KOPT-K1 (cell line): ENCODE data around the gene HCN3.
A peak's percentile ranks its signal among the peaks of the same experiment; 100 is the strongest.

ENCODE experiments used
- H3K27ac ChIP-seq: fragments of 200-600 bp; sonication (generic); 2 replicates; pipeline ENCODE4 v1.5.1; 2016; ENCODE audit warnings: antibody characterized with exemption, mild to moderate bottlenecking, low read depth, low read length; ENCODE audit not compliant: poor library complexity, severe bottlenecking
- H3K36me3 ChIP-seq: fragments of 200-600 bp; sonication (generic); 2 replicates; pipeline ENCODE4 v1.5.1; 2017; ENCODE audit warnings: antibody characterized with exemption, mild to moderate bottlenecking, low read length, moderate library complexity; ENCODE audit not compliant: insufficient read depth
- H3K9me3 ChIP-seq: fragments of 200-600 bp; sonication (generic); 2 replicates; pipeline ENCODE4 v1.5.1; 2017; ENCODE audit warnings: antibody characterized with exemption, low read length, mild to moderate bottlenecking; ENCODE audit not compliant: insufficient read depth, poor library complexity, severe bottlenecking

The HCN3 gene

GRCh38 chr1:155307247-155307740 is 30.0 kb downstream of the HCN3 start:
- Histone ChIP-seq H3K9me3 (no peaks in the 10 kb centered on the region), H3K36me3 (peaks cover 20% of the 10 kb centered on the region), H3K27ac (peak overlapping the region; percentile 96)

GRCh38 chr1:155308493-155309422 is 31.5 kb downstream of the HCN3 start, which contains the start of gene FDPS:
Gene FDPS, plus strand, starts transcription at chr1:155308866. Its CDS starts 924 bp downstream, at chr1:155309790.
- peaks cover 35% of the 10 kb centered on the region for H3K36me3 ChIP-seq
- no peaks in the 10 kb centered on the region for H3K9me3 ChIP-seq
- peak within 1 kb of the TSS; percentile 96 for H3K27ac ChIP-seq

DNA sequence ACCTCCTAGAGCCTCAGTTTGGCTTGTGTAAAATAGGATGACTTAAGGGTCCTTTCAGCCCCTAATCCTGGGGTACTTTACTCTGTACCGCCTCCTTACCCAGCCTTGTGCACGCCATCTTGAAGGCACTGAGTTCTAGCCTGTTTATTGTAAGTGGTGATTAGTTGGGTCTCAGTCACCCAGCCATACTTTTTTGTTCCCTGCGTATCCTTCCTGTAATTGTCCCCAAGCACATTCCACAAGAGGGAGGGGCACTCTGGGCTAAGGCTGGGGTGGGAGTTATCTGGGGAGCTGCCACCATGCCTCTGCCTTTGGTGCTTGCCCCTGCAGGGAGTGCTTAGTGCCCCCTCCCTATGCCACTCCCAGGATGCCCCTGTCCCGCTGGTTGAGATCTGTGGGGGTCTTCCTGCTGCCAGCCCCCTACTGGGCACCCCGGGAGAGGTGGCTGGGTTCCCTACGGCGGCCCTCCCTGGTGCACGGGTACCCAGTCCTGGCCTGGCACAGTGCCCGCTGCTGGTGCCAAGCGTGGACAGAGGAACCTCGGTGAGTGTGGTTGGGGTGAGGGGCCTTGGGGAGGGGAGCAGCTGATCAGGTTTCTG is 32.3 kb downstream of the HCN3 start:
- peaks cover 43% of the 10 kb centered on the region for H3K36me3 ChIP-seq
- H3K27ac ChIP-seq: peak overlapping the region; percentile 96
- H3K9me3 ChIP-seq: no peaks in the 10 kb centered on the region

GRCh38 chr1:155313261-155313660 is 36.0 kb downstream of the HCN3 start:
- Histone ChIP-seq H3K36me3 (peaks cover 76% of the 10 kb centered on the region), H3K27ac (no peak overlapping the region), H3K9me3 (no peaks in the 10 kb centered on the region)

DNA sequence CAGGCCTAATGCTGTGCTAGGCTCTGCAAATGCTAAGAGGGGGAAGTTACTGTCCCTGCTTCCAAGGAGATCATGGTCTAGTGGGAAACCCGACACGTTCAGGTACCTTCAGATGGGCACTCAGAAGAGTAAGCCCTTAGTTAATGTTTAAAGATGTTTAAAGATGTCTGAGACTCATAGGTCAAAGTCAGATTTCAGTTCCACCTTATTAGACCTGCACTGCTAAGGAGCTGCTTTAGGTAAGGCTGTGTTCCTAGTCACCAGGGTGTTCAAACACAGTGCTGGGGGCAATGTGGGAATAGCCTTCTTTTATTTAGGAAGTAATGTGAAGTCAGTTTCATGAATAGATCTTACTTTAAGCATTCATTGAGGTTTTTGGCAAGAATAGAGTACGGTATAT is 39.7 kb downstream of the HCN3 start:
- no peak overlapping the region for H3K27ac ChIP-seq
- H3K36me3 ChIP-seq: peaks cover 90% of the 10 kb centered on the region
- no peaks in the 10 kb centered on the region for H3K9me3 ChIP-seq

DNA sequence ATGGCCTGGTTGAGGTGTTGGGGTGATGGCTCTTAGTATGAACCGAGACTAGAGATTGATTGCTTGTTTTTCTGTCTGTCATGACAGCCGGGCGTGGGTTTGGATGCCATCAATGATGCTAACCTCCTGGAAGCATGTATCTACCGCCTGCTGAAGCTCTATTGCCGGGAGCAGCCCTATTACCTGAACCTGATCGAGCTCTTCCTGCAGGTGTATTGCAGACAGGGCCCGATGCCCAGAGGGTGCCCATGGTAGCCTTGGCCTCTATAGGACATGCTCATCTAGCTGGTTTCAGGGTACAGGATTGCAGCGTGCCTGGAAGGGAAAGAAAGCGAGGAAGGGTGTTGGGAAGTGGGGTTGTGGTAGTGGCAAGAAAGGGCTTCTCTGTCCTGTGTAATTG is 40.8 kb downstream of the HCN3 start:
- no peaks in the 10 kb centered on the region for H3K9me3 ChIP-seq
- H3K27ac ChIP-seq: no peak overlapping the region
- H3K36me3 ChIP-seq: peaks cover 78% of the 10 kb centered on the region

DNA sequence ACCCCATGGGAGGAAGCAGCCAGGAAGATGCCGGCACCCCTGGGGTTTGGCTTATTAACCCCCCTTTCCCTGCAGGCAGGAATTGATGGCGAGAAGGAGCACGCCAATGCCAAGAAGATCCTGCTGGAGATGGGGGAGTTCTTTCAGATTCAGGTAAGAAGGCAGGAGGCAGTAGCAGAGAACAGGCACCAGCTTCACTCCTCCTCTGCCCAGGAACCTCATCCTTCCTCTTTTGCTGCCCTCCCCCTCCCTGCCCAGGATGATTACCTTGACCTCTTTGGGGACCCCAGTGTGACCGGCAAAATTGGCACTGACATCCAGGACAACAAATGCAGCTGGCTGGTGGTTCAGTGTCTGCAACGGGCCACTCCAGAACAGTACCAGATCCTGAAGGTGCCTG is 42.3 kb downstream of the HCN3 start:
- Histone ChIP-seq H3K36me3 (peaks cover 63% of the 10 kb centered on the region), H3K27ac (no peak overlapping the region), H3K9me3 (no peaks in the 10 kb centered on the region)

- no peaks in the 10 kb centered on the region for H3K9me3 ChIP-seq
- peaks cover 56% of the 10 kb centered on the region for H3K36me3 ChIP-seq
- no peak overlapping the region for H3K27ac ChIP-seq
Observed at GRCh38 chr1:155320252-155320651, 43.0 kb downstream of the HCN3 start.

- no peak within 1 kb of the TSS for H3K27ac ChIP-seq
- peaks cover 53% of the 10 kb centered on the region for H3K36me3 ChIP-seq
- H3K9me3 ChIP-seq: no peaks in the 10 kb centered on the region
Observed at GRCh38 chr1:155320661-155321617, 43.7 kb downstream of the HCN3 start, which contains the start of gene RUSC1. Gene RUSC1, plus strand, starts transcription at chr1:155320894. Its CDS starts 880 bp downstream, at chr1:155321774.

DNA sequence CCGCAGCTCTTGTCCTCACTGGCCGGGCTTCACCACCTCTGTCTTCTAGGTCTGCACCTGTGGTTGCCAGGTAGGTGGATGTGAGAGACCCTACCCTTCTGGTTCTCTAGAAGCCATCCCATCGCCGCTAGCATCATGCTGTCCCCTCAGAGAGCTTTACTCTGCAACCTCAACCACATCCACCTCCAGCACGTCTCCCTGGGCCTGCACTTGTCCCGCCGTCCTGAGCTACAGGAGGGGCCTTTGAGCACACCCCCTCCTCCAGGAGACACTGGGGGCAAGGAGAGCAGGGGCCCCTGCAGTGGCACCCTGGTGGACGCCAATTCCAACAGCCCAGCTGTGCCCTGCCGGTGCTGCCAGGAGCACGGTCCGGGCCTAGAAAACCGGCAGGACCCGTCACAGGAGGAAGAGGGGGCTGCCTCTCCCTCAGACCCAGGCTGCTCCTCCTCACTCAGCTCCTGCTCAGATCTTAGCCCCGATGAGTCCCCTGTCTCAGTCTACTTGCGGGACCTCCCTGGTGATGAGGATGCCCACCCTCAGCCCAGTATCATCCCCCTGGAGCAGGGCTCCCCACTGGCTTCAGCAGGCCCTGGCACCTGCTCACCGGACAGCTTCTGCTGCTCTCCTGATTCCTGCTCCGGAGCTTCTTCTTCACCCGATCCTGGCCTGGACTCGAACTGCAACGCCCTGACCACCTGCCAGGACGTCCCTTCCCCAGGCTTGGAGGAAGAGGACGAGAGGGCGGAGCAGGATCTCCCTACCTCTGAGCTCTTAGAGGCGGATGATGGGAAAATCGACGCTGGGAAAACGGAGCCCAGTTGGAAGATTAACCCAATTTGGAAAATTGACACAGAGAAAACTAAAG is 44.6 kb downstream of the HCN3 start:
- Histone ChIP-seq H3K27ac (no peak overlapping the region), H3K9me3 (no peaks in the 10 kb centered on the region), H3K36me3 (peaks cover 52% of the 10 kb centered on the region)

GRCh38 chr1:155322571-155322952 is 45.3 kb downstream of the HCN3 start:
- H3K27ac ChIP-seq: peak overlapping the region; percentile 92
- no peaks in the 10 kb centered on the region for H3K9me3 ChIP-seq
- peaks cover 52% of the 10 kb centered on the region for H3K36me3 ChIP-seq

- Histone ChIP-seq H3K9me3 (no peaks in the 10 kb centered on the region), H3K36me3 (peaks cover 52% of the 10 kb centered on the region), H3K27ac (peak overlapping the region; percentile 92)
Observed at GRCh38 chr1:155322953-155323728, 45.9 kb downstream of the HCN3 start.

- Histone ChIP-seq H3K9me3 (no peaks in the 10 kb centered on the region), H3K36me3 (peaks cover 52% of the 10 kb centered on the region), H3K27ac (peak overlapping the region; percentile 92)
Observed at GRCh38 chr1:155323729-155324036, 46.4 kb downstream of the HCN3 start.
